ENCODE measurements around the gene OBSL1. TPM values are rescaled to one million over a fixed set of nuclear protein-coding genes. Genes with fewer than 3 reads are reported as not detected.

Gene OBSL1
- 8.9 and 27.7 TPM in 2 replicates for total RNA-seq

GRCh38 chr2:219571311-219572236 is at the start of gene OBSL1:
Gene OBSL1 (minus strand): TSS chr2:219571539. CDS start chr2:219571232, 307 bp downstream.

GRCh38 chr2:219597552-219598307 is 26.4 kb upstream of the OBSL1 start, which contains the start of gene STK11IP:
Gene STK11IP (plus strand): TSS chr2:219597857. CDS start chr2:219598120, 263 bp downstream.

GRCh38 chr2:219572237-219573001 is 1.1 kb upstream of the OBSL1 start, which contains the start of gene INHA:
Gene INHA (plus strand): TSS chr2:219572310. CDS start chr2:219572375, 65 bp downstream.

GRCh38 chr2:219543596-219544358 is 27.6 kb downstream of the OBSL1 start, which contains the start of the genes CHPF and TMEM198:
Gene CHPF (minus strand): TSS chr2:219543809. CDS start chr2:219543538, 271 bp downstream.
Gene TMEM198 (plus strand): TSS chr2:219544028. CDS start chr2:219544728, 700 bp downstream.

GRCh38 chr2:219514196-219514761 is 57.1 kb downstream of the OBSL1 start, which contains the start of gene ASIC4:
Gene ASIC4 (plus strand): TSS chr2:219514482. CDS start chr2:219514725, 243 bp downstream.

Other genes with a start within 250 kb of the OBSL1 start
- gene RESP18, start 238.8 kb downstream of the OBSL1 start, total RNA-seq, result not detected in 2 replicates
- gene DNPEP, start 183.6 kb downstream of the OBSL1 start, total RNA-seq, result 50.6 and 59.5 TPM in 2 replicates
- gene DES, start 153.2 kb downstream of the OBSL1 start, total RNA-seq, result not detected in 2 replicates
- 4.1 and 9.6 TPM in 2 replicates for gene SPEG, start 136.7 kb downstream of the OBSL1 start, total RNA-seq
- gene GMPPA, start 72.6 kb downstream of the OBSL1 start, total RNA-seq, result 26.6 and 49.6 TPM in 2 replicates
- 0.34 TPM in 1 of 2 replicates, not detected in the other for gene ASIC4, start 57.1 kb downstream of the OBSL1 start, total RNA-seq
- gene CHPF, start 27.7 kb downstream of the OBSL1 start, total RNA-seq, result 145 and 201 TPM in 2 replicates
- 0.34 and 0.36 TPM in 2 replicates for gene TMEM198, start 27.5 kb downstream of the OBSL1 start, total RNA-seq
- gene INHA, start 771 bp upstream of the OBSL1 start, total RNA-seq, result under 0.01 and 0.36 TPM in 2 replicates
- gene STK11IP, start 26.3 kb upstream of the OBSL1 start, total RNA-seq, result 14.2 and 15.4 TPM in 2 replicates
- 1.7 and 6.9 TPM in 2 replicates for gene SLC4A3, start 56.1 kb upstream of the OBSL1 start, total RNA-seq

All from nasal cavity respiratory epithelium epithelial cell of viscerocranial mucosa (primary cell).